ENCODE results near the gene C4A.
"Not testable (repeated sequence)": the region's sequence is repeated elsewhere in the genome, so short reads cannot be mapped to it uniquely, and the experiment has no call there.

C4A gene

GRCh38 chr6:31981744-31982143 is at the start of gene C4A:
Gene C4A, plus strand, starts transcription at chr6:31982057. Its CDS starts 51 bp downstream, at chr6:31982108.
- DNase-seq: not testable (repeated sequence)

DNA sequence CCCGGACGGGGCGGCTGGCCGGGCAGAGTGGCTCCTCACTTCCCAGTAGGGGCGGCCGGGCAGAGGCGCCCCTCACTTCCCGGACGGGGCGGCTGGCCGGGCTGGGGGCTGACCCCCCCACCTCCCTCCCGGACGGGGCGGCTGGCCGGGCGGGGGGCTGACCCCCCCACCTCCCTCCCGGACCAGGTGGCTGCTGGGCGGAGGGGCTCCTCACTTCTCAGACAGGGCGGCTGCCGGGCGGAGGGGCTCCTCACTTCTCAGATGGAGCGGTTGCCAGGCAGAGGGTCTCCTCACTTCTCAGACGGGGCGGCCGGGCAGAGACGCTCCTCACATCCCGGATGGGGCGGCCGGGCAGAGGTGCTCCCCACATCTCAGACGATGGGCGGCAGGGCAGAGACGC is 49.7 kb upstream of the C4A start:
- not testable (repeated sequence) for DNase-seq

GRCh38 chr6:31933537-31933936 is 48.3 kb upstream of the C4A start:
- DNase-seq: no peak

- DNase-seq: no peak
Observed at GRCh38 chr6:31935021-31935420, 46.8 kb upstream of the C4A start.

DNA sequence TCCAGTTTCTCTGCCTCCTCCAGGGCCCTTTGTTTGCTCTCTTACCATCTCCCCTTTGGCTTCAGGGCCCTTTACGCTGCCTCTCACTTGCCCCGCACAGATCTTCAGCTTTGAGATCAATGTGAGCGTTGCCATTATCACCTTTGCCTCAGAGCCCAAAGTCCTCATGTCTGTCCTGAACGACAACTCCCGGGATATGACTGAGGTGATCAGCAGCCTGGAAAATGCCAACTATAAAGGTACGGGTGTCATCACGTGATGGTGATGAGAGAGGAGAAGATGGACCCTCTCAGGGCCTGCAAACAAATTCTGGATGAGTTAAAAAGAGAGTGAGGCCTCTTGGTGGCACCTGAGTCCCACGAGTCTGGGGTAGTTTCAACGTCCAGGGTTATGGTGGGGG is 46.0 kb upstream of the C4A start:
- DNase-seq: no peak

DNA sequence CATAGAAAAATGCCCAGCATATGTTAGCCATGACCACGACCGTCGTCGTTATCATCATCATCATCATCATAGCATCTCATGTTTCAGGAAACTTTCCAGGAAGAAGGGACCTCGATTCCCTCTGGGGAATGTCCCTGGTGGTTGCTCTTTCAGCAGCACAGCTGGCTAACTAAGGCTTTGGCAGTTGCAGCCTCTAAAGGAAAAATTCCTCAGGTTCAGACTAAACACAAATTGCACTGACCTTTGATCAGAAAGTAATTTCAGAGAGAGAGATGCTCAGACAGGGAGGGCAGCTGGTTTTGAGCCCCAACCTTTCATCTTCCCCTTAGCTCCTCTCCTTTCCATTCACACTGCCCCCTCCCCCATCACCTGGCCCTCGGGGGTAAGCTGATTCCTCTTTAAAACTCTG is 41.6 kb upstream of the C4A start:
- DNase-seq: no peak

DNA sequence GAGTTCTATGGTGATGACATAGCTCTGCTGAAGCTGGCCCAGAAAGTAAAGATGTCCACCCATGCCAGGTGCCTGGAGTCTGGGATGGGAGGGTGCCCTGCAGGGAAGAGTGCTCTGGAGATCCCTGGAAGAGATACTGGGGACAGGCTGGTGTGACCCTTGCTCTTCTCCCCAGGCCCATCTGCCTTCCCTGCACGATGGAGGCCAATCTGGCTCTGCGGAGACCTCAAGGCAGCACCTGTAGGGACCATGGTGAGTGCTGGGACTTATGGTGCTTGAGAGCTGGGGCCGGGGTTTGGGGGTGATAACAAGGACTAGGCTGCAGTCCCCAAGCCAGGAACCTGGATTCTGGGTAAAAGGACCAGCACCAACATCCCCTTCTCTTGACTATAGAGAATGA is 38.1 kb upstream of the C4A start:
- no peak for DNase-seq

- DNase-seq: no peak
Observed at GRCh38 chr6:31945154-31945506, 36.7 kb upstream of the C4A start.

- DNase-seq: no peak
Observed at GRCh38 chr6:31945507-31946369, 36.1 kb upstream of the C4A start, which contains the start of gene CFB. Gene CFB, plus strand, starts transcription at chr6:31946095. Its CDS starts 127 bp downstream, at chr6:31946222.

DNA sequence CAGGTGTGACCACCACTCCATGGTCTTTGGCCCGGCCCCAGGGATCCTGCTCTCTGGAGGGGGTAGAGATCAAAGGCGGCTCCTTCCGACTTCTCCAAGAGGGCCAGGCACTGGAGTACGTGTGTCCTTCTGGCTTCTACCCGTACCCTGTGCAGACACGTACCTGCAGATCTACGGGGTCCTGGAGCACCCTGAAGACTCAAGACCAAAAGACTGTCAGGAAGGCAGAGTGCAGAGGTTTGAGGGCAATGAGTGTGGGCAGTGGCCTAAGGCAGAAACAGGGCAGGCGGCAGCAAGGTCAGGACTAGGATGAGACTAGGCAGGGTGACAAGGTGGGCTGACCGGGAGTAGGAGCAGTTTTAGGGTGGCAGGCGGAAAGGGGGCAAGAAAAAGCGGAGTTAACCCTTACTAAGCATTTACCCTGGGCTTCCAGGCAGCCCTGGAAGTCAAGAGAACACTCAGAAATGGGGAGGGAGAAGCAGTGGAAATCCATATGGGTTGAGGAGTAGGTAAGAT is 35.4 kb upstream of the C4A start:
- DNase-seq: no peak

GRCh38 chr6:31947070-31947675 is 34.7 kb upstream of the C4A start:
- DNase-seq: no peak

DNA sequence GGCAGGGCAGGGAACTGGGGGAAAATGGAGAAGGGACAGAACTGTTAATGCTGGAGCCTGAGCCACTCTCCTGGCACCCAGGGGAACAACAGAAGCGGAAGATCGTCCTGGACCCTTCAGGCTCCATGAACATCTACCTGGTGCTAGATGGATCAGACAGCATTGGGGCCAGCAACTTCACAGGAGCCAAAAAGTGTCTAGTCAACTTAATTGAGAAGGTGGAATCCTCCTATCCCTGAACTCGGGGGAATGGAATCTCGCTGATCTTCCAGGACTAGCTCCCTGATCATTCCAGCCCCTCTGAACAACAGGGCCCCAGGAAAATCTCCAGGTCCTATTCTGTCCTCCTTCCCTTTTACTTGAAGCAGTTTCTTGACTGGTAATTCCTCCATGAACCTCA is 34.0 kb upstream of the C4A start:
- DNase-seq: no peak

GRCh38 chr6:31948306-31948705 is 33.6 kb upstream of the C4A start:
- no peak for DNase-seq

DNA sequence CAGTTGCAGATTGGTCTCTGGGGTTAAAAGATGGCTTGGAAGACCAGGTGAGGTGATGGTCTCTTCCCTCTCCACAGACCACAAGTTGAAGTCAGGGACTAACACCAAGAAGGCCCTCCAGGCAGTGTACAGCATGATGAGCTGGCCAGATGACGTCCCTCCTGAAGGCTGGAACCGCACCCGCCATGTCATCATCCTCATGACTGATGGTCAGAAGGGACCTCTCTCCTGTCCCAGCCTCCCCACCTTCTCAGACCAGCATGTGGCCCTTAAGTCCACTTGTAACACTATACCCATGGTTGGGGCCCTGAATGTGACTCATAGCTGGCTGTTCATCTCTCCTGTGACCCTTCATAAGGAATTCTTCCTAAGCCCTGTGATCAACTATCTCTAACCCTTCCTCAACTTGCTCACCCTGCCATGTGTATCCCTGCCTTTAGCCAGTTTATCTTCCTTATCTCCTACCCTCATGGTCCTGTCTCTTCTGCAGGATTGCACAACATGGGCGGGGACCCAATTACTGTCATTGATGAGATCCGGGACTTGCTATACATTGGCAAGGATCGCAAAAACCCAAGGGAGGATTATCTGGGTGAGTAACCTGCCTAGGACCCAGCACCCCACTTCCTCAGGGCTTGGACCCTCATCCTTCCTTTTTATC is 33.0 kb upstream of the C4A start:
- DNase-seq: no peak

GRCh38 chr6:31949926-31950548 is 31.8 kb upstream of the C4A start:
- DNase-seq: no peak

DNA sequence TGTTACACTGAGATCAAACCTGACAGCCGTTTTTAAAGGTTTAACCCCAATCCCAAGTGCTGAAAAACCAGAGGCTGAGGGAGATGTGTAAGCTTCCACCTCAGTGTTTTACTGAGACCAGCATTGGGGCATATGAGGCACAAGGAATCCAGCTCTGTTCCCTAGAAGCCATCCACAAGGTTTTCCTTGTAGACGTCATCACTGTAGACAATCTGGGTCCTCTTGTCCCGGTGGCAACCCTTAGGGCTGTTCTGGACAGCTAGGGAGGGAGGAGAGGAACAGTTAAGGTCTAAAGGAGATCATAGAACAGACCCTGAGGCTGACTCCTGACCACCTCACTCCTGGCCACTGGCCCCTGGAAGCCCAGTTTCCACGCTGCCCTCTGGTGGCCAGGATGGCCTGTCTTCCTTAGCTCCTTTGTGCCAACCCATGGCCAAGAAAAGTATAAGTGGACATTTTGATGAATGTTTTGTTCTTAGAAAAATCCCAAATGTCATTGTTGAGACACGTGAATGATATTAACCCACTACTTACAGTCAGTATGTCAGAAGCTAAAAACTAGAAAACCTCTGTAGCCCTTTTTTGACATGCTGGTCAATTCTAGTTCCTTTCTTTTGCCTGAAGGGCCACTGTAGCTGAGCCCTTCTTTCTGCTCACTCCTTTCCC is 29.6 kb upstream of the C4A start:
- DNase-seq: peak; percentile 26

GRCh38 chr6:31952890-31953289 is 29.0 kb upstream of the C4A start:
- DNase-seq: no peak

- no peak for DNase-seq
Observed at GRCh38 chr6:31954511-31954910, 27.3 kb upstream of the C4A start.

DNA sequence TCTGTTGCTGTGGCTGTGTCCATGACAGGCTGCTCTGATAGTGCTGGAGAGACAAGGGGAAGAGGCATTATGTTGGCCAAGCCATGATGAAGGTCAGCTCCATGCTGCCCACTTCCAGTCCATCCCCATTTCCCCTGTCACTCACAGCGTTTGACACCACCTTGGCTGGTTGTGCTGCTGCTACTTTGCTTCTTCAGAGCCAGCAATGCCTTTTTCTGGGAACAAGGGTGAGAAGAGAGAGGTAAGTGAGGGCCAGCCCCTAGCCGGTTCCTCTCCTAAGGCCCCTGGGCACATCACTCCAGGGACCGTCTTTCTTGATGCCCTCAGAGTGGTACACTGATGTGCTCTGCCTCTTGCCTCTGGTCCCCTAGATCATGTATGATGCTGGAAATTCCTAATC is 25.1 kb upstream of the C4A start:
- DNase-seq: no peak

GRCh38 chr6:31958412-31958740 is 23.5 kb upstream of the C4A start:
- DNase-seq: no peak

GRCh38 chr6:31958741-31959739 is 22.8 kb upstream of the C4A start, which contains the start of the genes NELFE and SKIC2:
Gene NELFE, minus strand, starts transcription at chr6:31958971. Its CDS starts 525 bp downstream, at chr6:31958446.
Gene SKIC2, plus strand, starts transcription at chr6:31959175. Its CDS starts 18 bp downstream, at chr6:31959193.
- peak; percentile 96 for DNase-seq
